HEK293 (cell line): ENCODE measurements around the gene ZSWIM1.

Experiments
- CTCF ChIA-PET: fragments of 350-600 bp; formaldehyde crosslinking; extraction: SDS; loops from one replicate; lab custom pipeline; 2021; ENCODE audit warnings: antibody characterized with exemption; lab: Yijun Ruan, JAX
- POLR2A ChIA-PET: fragments of 300-600 bp; formaldehyde crosslinking; extraction: SDS; loops from one replicate; lab custom pipeline; 2020; ENCODE audit warnings: antibody characterized with exemption, inconsistent platforms; lab: Yijun Ruan, JAX
- H3K27ac ChIP-seq: fragments of 200-500 bp; sonication (Bioruptor generic); 2 replicates; pipeline ENCODE4 v1.5.1; 2014; ENCODE audit warnings: low read depth, low read length, control low read depth, inconsistent platforms; ENCODE audit errors: extremely low read depth
- H3K36me3 ChIP-seq, 2 experiments: fragments of 200-500 bp in 1 of 2; sonication (Bioruptor generic) in 1 of 2; 1 replicate in 1 of 2; 2 replicates in 1 of 2; pipeline ENCODE4 v1.5.1; 2014 to 2017; ENCODE audit warnings: inconsistent platforms in 2 of 2, low read length in 2 of 2; ENCODE audit not compliant: control insufficient read depth in 2 of 2, insufficient read depth in 1 of 2
- H3K4me1 ChIP-seq: fragments of 200-500 bp; sonication (Bioruptor generic); 2 replicates; pipeline ENCODE4 v1.5.1; 2014; ENCODE audit warnings: mild to moderate bottlenecking, low read length, inconsistent platforms; ENCODE audit not compliant: control insufficient read depth, insufficient read depth
- H3K4me3 ChIP-seq: 2 replicates; pipeline ENCODE4 v1.5.1; 2011; ENCODE audit warnings: low read depth, mild to moderate bottlenecking, control low read depth, low read length, moderate library complexity
- H3K9me3 ChIP-seq: fragments of 200-500 bp; sonication (Bioruptor generic); 2 replicates; pipeline ENCODE4 v1.5.1; 2014; ENCODE audit warnings: low read depth, low read length, inconsistent platforms; ENCODE audit not compliant: control insufficient read depth, insufficient read depth
- ATF2 ChIP-seq: fragments of 450-650 bp; formaldehyde crosslinking; IDR thresholded peaks from 2 replicates; pipeline ENCODE4 v1.5.1; 2016; ENCODE audit warnings: missing biosample characterization, missing genetic modification characterization, low read depth
- BCL6B ChIP-seq: fragments of 450-650 bp; formaldehyde crosslinking; IDR thresholded peaks from 2 replicates; pipeline ENCODE4 v1.5.1; 2017; ENCODE audit warnings: missing biosample characterization, missing genetic modification characterization
- GLIS1 ChIP-seq: fragments of 450-650 bp; formaldehyde crosslinking; IDR thresholded peaks from 2 replicates; pipeline ENCODE4 v1.5.1; 2016; ENCODE audit warnings: missing biosample characterization, missing genetic modification characterization
- GLIS2 ChIP-seq: fragments of 450-650 bp; formaldehyde crosslinking; IDR thresholded peaks from 2 replicates; pipeline ENCODE4 v1.5.1; 2016; ENCODE audit warnings: missing biosample characterization, missing genetic modification characterization
- MZF1 ChIP-seq: fragments of 450-650 bp; formaldehyde crosslinking; IDR thresholded peaks from 2 replicates; pipeline ENCODE4 v1.5.1; 2017; ENCODE audit warnings: missing biosample characterization, missing genetic modification characterization, borderline replicate concordance
- SCRT2 ChIP-seq: fragments of 450-650 bp; formaldehyde crosslinking; IDR thresholded peaks from 2 replicates; pipeline ENCODE4 v1.5.1; 2016; ENCODE audit warnings: missing biosample characterization, missing genetic modification characterization
- ZBTB6 ChIP-seq: fragments of 450-650 bp; formaldehyde crosslinking; IDR thresholded peaks from 2 replicates; pipeline ENCODE4 v1.5.1; 2017; ENCODE audit warnings: missing biosample characterization, missing genetic modification characterization
- ZNF214 ChIP-seq: fragments of 450-650 bp; formaldehyde crosslinking; IDR thresholded peaks from 2 replicates; pipeline ENCODE4 v1.5.1; 2017; ENCODE audit warnings: missing biosample characterization, mild to moderate bottlenecking, missing genetic modification characterization, borderline replicate concordance
- ZNF23 ChIP-seq: fragments of 450-650 bp; formaldehyde crosslinking; IDR thresholded peaks from 2 replicates; pipeline ENCODE4 v1.5.1; 2016; ENCODE audit warnings: missing biosample characterization, missing genetic modification characterization, borderline replicate concordance
- ZNF341 ChIP-seq: fragments of 450-650 bp; formaldehyde crosslinking; IDR thresholded peaks from 2 replicates; pipeline ENCODE4; 2016; ENCODE audit warnings: low read depth, missing biosample characterization, missing genetic modification characterization
- ZNF37A ChIP-seq: fragments of 450-650 bp; IDR thresholded peaks from 2 replicates; pipeline ENCODE4 v1.5.1; 2018; ENCODE audit warnings: missing biosample characterization, missing genetic modification characterization
- ZNF449 ChIP-seq: fragments of 450-650 bp; formaldehyde crosslinking; IDR thresholded peaks from 2 replicates; pipeline ENCODE4 v1.5.1; 2017; ENCODE audit warnings: missing biosample characterization, mild to moderate bottlenecking, missing genetic modification characterization, moderate library complexity
- ZNF473 ChIP-seq: fragments of 450-650 bp; formaldehyde crosslinking; IDR thresholded peaks from 2 replicates; pipeline ENCODE4 v1.5.1; 2017; ENCODE audit warnings: missing biosample characterization, missing genetic modification characterization
- ZNF488 ChIP-seq: fragments of 450-650 bp; formaldehyde crosslinking; IDR thresholded peaks from 2 replicates; pipeline ENCODE4 v1.5.1; 2016; ENCODE audit warnings: missing biosample characterization, missing genetic modification characterization
- ZNF518A ChIP-seq: fragments of 450-650 bp; formaldehyde crosslinking; conservative IDR thresholded peaks from 2 replicates; pipeline ENCODE4 v1.5.1; 2016; ENCODE audit warnings: low read depth, missing biosample characterization, missing genetic modification characterization
- ZNF544 ChIP-seq: fragments of 450-650 bp; formaldehyde crosslinking; IDR thresholded peaks from 2 replicates; pipeline ENCODE4 v1.5.0; 2017; ENCODE audit warnings: missing biosample characterization, missing genetic modification characterization
- ZNF785 ChIP-seq: fragments of 450-650 bp; formaldehyde crosslinking; IDR thresholded peaks from 2 replicates; pipeline ENCODE4 v1.5.1; 2016; ENCODE audit warnings: missing biosample characterization, missing genetic modification characterization
- ZXDB ChIP-seq: fragments of 450-650 bp; formaldehyde crosslinking; IDR thresholded peaks from 2 replicates; pipeline ENCODE4 v1.5.1; 2016; ENCODE audit warnings: missing biosample characterization, missing genetic modification characterization

Gene ZSWIM1

GRCh38 chr20:45857114-45857881 lies 23.7 kb upstream of the ZSWIM1 start, which contains the start of the genes ACOT8 and ZSWIM3 (continued):
- TF ChIP-seq ZNF214 (no peak), GLIS2 (tag by site-specific recombination) (peak; percentile 91), ZBTB6 (tag by site-specific recombination) (no peak), ZNF449 (tag by site-specific recombination) (no peak), ZNF544 (tag by site-specific recombination) (no peak), ZNF23 (no peak), GLIS1 (tag by site-specific recombination) (peak; percentile 30), ZNF488 (tag by site-specific recombination) (no peak), ZNF473 (tag by site-specific recombination) (no peak), ATF2 (tag by site-specific recombination) (no peak), ZNF785 (tag by site-specific recombination) (no peak), ZNF341 (tag by site-specific recombination) (peak; percentile 56), ZXDB (tag by site-specific recombination) (peak; percentile 82), ZNF518A (tag by site-specific recombination) (peak; percentile 70), ZNF37A (tag by site-specific recombination) (no peak)

- Histone ChIP-seq H3K4me1 (peaks cover 5% of the 10 kb centered on the region), H3K9me3 (no peaks in the 10 kb centered on the region), H3K4me3 (peak overlapping the region; percentile 56), H3K27ac (peak overlapping the region; percentile 26; the same call in 1 of the 2 replicates), H3K36me3 (peaks cover 0 to 16% of the 10 kb centered on the region in 2 experiments; a peak in 1 of 3 replicates)
- ChIA-PET POLR2A (interaction anchor here (1.0 to 2.6 kb wide), 2 partner anchors 24 to 77 kb away, joined by 4 to 21 read pairs; partner anchors contain the start of genes PCIF1 and ZSWIM1), CTCF (interaction anchor here (0.9 to 2.5 kb wide), 3 partner anchors 24 to 112 kb away, joined by 3 to 7 read pairs (median 3); no protein-coding TSS in a partner anchor)
- TF ChIP-seq MZF1 (tag by site-specific recombination) (no peak), SCRT2 (peak; percentile 68), BCL6B (tag by site-specific recombination) (no peak)
Measured at GRCh38 chr20:45857882-45858216, 23.2 kb upstream of the ZSWIM1 start.
